Left lobe of liver (tissue), 2 donors: ENCODE results near the gene CIDEA. TPM values are rescaled to one million over a fixed set of nuclear protein-coding genes. Genes with fewer than 3 reads are reported as not detected.
A peak's percentile ranks its signal among the peaks of the same experiment; 100 is the strongest.
"Not testable (repeated sequence)": the region's sequence is repeated elsewhere in the genome, so short reads cannot be mapped to it uniquely, and the experiment has no call there.

Experiments used
- ATAC-seq: fragments of 200-7000 bp; cut with Tn5 transposase; one replicate; pipeline ENCODE4 v1.9.1; 2020; ENCODE audit warnings: mild to moderate bottlenecking, moderate library complexity
- DNase-seq: peaks from one replicate; pipeline ENCODE4 v3.0.0-alpha.2; 2020; ENCODE audit warnings: low spot score
- total RNA-seq: library from RNA; stranded (reverse); gene quantifications from one replicate; pipeline ENCODE4 v1.2.1, GENCODE V29; 2021
- donor health status: DM: no; HTN: no; CAD: no; lungs with moderate emphysema.
- donor health status: DM: no; HTN: yes; CAD: no.

CIDEA gene
- total RNA-seq, result not detected

DNA sequence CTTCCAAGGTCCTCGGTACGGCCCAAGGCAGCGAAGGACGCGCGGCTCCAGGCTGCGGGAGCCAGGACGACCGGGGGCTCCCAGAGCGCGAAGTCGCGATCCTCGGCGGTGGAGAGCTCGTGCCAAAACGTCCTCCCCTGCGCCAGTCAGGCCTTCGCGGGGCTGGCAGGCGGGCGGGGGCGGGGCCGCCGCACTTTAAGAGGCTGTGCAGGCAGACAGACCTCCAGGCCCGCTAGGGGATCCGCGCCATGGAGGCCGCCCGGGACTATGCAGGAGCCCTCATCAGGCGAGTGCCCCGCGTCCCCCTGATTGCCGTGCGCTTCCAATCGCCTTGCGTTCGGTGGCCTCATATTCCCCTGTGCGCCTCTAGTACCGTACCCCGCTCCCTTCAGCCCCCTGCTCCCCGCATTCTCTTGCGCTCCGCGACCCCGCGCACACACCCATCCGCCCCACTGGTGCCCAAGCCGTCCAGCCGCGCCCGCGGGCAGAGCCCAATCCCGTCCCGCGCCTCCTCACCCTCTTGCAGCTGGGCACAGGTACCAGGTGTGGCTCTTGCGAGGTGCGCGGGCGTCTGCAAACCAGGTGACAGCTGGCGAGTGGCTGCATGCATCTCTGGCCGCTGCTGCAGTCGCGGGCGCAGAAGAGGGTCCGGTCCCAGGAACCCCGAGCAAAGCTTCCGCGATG is at the start of gene CIDEA:
TSS of gene CIDEA (plus strand) at position 226 of the 684 bp plus-strand sequence. CDS start at position 249, 23 bp downstream.
- DNase-seq, result no peak

GRCh38 chr18:12208296-12209153 is 45.6 kb upstream of the CIDEA start:
- ATAC-seq, DNase-seq: not testable (repeated sequence)

More for the DNA sequence above, at the start of gene CIDEA:
- ATAC-seq, result peak; percentile 36

GRCh38 chr18:12212308-12212707 is 41.9 kb upstream of the CIDEA start:
- not testable (repeated sequence) for DNase-seq, ATAC-seq

- not testable (repeated sequence) for ATAC-seq, DNase-seq
These were observed 39.7 kb upstream of the CIDEA start for GRCh38 chr18:12214296-12215005.

- ATAC-seq, DNase-seq: not testable (repeated sequence)
These were observed 37.7 kb upstream of the CIDEA start for GRCh38 chr18:12216471-12216870.

DNA sequence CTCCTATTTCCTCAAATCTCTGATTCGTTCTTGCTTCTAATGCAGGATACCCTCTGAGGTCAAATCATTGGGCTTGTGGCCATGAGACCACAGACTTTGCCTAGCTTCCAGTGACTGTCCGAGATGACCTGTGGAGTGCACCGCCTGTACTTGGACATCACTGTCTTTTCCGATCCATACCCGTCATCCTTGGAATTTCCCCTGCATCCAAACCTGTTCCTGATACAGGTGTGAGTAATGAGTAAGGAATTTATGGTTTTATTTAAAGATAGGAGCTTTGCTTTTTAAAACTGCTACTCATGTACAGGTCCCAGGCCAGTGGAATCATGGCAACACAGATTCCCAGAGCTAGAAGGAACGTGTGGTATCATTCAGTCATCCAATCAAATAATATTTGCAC is 35.6 kb upstream of the CIDEA start:
- ATAC-seq, DNase-seq: not testable (repeated sequence)

GRCh38 chr18:12222041-12222440 is 32.1 kb upstream of the CIDEA start:
- not testable (repeated sequence) for DNase-seq
- peak; percentile 78 for ATAC-seq

GRCh38 chr18:12223326-12223725 is 30.8 kb upstream of the CIDEA start:
- not testable (repeated sequence) for ATAC-seq, DNase-seq

DNA sequence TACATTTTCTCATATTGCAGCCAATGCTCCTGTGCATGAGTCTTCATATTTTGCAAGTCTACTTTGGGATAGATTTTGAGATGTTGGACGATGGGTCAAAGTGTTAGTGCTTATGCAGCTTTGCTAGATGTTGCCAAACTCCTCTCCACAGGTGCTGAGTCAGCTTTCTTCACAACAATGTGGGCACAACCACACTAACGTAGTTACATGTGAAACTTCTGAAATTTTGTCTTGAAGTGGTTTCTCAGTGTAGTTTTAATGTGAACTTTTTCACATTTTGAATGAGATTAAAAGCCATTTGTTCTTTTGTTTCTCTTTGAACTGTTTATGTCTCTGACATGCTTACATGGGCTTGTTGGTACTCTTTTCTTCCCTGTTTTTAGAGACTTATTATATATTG is 27.4 kb upstream of the CIDEA start:
- peak; percentile 77 for ATAC-seq
- not testable (repeated sequence) for DNase-seq

DNA sequence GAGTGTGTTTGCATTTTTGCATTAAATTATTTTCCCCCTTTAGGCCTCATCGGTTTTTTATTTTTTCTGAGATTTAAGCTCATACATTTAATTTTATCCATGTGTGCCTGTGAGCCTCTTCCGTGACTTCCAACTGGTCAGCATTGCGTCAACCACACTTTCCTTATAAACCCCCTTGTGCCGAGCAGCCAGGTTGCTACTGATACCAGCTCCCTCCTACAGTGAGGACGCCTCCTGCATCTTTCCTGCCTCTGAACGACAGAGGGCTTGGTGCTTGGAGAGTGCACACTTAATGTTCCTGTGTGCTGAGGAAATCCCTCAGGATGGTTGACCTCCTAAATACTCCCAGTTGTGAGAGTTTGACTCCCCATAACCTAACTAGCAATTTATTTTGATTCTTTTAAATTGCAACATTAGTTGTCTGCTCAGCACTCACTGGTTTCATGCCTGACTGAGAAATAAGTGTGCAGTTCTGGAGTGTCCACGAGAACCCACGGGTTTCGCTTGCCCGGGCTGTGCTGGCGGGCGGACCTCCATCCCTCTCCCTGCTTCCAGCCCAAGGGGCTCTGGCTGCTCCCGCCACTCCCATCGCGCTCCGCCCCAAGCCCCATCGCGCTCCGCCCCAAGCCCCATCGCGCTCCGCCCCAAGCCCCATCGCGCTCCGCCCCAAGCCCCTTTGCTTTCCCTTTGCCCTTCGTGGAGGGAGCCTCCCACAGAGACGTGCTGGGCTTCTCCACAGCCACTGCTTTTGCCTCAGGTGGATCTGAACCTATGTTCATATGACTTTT is 26.6 kb upstream of the CIDEA start:
- ATAC-seq, result peak; percentile 47

GRCh38 chr18:12228308-12228707 is 25.9 kb upstream of the CIDEA start:
- not testable (repeated sequence) for ATAC-seq, DNase-seq

More for the DNA sequence above, 26.6 kb upstream of the CIDEA start:
- DNase-seq, result not testable (repeated sequence)

DNA sequence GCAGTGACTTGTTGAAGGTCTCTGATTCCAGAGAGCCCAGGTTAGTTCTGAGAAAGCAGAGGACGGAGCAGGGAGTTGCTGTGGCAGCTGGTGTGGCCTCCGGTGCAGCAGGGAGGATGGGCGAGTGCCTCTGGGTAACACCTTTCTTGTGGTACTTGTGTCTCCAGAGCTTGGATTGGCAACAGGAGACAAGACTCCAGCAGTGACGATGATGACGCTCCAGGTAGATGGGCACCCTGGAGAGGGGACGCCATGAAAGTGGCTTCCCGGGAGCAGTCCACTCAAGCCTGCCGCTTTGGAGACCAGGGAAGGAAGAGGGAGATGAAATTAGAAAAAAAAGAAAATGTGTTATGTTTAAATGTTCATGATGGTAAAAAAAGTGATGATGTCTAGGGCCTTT is 23.6 kb upstream of the CIDEA start:
- not testable (repeated sequence) for ATAC-seq, DNase-seq

DNA sequence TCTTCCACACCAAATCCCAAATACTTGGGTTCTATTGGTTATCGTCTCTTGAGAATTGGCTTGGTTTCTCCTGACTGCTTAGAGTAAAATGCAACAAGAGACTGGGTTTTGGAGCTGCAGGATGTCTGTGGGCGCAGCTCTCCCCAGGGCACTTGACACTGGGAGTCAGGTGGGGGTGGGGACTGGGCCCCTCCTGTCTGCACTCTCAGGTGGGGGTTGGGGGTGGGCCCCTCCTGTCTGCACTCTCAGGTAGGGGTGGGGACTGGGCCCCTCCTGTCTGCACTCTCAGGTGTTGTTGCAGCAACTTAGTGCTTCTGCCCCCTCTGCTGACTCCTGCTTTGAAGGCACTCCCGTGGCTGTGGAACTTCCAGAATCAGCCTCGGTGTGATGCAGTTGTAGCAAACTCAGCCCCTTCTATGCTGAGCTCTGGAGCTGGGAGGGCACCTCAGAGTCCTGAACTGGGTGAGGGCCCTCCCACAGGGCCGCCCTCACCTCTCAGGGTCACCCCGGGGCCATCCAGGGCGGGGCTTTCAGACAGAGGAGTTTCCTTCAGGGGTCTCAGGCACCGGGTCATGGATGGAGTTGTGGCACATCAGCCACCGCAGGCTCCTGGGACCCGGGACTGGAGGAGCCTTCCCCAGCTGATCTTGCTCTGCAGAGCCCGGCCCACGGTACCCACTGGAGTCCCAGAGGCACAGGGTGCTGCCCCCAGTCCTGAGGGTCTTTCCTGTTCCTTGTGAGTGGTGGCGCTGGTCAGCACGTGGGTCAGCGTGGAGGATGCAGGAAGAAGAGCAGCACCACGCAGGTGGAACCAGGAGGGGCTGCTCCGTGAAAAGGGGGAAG is 22.9 kb upstream of the CIDEA start:
- ATAC-seq, result no peak

GRCh38 chr18:12231986-12232385 is 22.2 kb upstream of the CIDEA start:
- ATAC-seq (no peak), DNase-seq (no peak)

More for the DNA sequence above, 22.9 kb upstream of the CIDEA start:
- no peak for DNase-seq

DNA sequence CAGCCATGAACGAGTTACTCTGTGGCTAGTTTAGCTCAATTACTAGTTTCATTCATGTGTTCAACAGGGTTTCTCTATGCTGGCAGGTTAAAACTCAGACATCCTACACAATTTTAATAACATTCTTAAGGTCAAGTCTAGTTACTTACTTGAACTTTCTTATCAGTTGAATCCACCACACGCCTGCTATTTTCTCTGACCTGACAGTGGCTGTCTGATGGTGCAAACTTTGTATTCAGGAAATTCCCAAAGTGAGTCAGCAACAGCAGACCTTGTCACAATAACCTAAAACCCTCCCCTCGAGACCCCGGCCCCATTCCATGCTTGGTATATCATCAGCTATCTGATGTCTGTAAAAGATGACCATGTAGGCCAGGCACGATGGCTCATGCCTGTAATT is 20.8 kb upstream of the CIDEA start:
- DNase-seq (no peak), ATAC-seq (no peak)

DNA sequence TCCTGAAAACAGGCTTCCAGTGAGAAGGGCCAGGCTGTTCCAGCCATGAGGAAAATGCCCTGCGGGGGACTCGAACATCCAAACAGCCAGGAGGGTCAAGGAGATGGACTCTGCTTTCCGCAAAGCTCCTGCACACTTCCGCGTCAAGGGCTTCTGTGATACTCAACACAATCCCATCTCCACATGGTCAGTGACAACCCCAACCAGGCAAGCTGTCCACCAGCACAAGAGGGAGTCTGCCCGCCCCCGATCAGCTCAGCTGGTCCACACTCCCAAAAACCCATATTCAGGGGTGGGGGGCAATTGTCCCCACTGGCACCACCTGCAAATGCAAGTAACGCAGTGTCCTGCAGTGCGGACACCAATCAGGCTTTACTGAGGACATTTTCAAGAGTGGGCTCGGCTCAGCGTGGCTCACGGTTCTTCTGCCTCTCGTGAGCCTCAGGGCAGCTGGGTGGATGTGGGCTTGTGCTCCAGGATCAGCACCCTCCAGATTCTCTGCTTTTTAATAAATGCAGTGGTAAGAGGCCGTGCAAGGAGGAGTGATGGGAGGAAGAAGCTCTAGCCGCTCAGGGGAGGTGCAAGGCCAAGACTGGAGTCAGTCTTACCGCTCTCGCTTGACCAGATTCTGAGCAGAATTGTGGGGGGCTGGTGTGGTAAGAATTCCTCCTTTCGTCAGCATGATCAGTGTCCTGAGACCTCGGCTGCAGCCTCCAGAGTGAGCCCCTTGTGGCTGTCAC is 19.5 kb upstream of the CIDEA start:
- no peak for ATAC-seq
- DNase-seq, result no peak

DNA sequence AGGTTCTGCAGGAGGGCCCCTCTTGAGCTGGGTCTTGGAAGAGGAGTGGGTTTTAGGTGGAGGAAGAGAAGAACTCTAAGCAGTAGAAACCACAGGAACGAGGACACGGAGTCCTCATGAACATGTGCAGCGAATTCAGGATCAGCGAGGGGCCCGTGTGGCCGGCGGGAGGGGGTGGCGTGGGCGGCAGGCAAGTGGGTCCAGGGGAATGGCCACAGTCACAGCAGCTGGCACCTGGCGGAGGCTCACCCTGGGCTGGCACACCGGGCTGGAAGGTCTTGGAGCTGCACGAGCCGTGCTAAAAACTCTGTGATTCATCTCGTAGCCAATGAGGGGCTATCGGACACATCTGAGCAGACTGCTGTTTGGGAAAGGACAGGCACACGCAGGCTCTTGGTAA is 18.0 kb upstream of the CIDEA start:
- ATAC-seq (no peak), DNase-seq (no peak)
